Measurements from ENCODE around the gene RPS5. TPM values are rescaled to one million over a fixed set of nuclear protein-coding genes. Genes with fewer than 3 reads are reported as not detected.

Gene RPS5
- total and polyA plus RNA-seq, 9 of the 15 experiments (the other 6 are each of a cell fraction or from before 2014, with no cell fraction given) = 1,228 to 3,570 (median 2,484) TPM

- no peak for TF ChIP-seq ZBTB49 (CRISPR knock-in tag; IDR thresholded peaks at IDR 0.05; ENCODE audit: borderline replicate concordance)
- no peak for TF ChIP-seq TAF15 (IDR thresholded peaks at IDR 0.05; ENCODE audit: low read depth, low read length)
- no peak for TF ChIP-seq TCFL5 (CRISPR knock-in tag; conservative IDR thresholded peaks at IDR 0.05)
- no peak for TF ChIP-seq PTTG1 (tag; IDR thresholded peaks at IDR 0.05; ENCODE audit: low read depth)
- TF ChIP-seq ZBTB34 (CRISPR knock-in tag; IDR thresholded peaks at IDR 0.05) = no peak
- TF ChIP-seq, protein P1, sequence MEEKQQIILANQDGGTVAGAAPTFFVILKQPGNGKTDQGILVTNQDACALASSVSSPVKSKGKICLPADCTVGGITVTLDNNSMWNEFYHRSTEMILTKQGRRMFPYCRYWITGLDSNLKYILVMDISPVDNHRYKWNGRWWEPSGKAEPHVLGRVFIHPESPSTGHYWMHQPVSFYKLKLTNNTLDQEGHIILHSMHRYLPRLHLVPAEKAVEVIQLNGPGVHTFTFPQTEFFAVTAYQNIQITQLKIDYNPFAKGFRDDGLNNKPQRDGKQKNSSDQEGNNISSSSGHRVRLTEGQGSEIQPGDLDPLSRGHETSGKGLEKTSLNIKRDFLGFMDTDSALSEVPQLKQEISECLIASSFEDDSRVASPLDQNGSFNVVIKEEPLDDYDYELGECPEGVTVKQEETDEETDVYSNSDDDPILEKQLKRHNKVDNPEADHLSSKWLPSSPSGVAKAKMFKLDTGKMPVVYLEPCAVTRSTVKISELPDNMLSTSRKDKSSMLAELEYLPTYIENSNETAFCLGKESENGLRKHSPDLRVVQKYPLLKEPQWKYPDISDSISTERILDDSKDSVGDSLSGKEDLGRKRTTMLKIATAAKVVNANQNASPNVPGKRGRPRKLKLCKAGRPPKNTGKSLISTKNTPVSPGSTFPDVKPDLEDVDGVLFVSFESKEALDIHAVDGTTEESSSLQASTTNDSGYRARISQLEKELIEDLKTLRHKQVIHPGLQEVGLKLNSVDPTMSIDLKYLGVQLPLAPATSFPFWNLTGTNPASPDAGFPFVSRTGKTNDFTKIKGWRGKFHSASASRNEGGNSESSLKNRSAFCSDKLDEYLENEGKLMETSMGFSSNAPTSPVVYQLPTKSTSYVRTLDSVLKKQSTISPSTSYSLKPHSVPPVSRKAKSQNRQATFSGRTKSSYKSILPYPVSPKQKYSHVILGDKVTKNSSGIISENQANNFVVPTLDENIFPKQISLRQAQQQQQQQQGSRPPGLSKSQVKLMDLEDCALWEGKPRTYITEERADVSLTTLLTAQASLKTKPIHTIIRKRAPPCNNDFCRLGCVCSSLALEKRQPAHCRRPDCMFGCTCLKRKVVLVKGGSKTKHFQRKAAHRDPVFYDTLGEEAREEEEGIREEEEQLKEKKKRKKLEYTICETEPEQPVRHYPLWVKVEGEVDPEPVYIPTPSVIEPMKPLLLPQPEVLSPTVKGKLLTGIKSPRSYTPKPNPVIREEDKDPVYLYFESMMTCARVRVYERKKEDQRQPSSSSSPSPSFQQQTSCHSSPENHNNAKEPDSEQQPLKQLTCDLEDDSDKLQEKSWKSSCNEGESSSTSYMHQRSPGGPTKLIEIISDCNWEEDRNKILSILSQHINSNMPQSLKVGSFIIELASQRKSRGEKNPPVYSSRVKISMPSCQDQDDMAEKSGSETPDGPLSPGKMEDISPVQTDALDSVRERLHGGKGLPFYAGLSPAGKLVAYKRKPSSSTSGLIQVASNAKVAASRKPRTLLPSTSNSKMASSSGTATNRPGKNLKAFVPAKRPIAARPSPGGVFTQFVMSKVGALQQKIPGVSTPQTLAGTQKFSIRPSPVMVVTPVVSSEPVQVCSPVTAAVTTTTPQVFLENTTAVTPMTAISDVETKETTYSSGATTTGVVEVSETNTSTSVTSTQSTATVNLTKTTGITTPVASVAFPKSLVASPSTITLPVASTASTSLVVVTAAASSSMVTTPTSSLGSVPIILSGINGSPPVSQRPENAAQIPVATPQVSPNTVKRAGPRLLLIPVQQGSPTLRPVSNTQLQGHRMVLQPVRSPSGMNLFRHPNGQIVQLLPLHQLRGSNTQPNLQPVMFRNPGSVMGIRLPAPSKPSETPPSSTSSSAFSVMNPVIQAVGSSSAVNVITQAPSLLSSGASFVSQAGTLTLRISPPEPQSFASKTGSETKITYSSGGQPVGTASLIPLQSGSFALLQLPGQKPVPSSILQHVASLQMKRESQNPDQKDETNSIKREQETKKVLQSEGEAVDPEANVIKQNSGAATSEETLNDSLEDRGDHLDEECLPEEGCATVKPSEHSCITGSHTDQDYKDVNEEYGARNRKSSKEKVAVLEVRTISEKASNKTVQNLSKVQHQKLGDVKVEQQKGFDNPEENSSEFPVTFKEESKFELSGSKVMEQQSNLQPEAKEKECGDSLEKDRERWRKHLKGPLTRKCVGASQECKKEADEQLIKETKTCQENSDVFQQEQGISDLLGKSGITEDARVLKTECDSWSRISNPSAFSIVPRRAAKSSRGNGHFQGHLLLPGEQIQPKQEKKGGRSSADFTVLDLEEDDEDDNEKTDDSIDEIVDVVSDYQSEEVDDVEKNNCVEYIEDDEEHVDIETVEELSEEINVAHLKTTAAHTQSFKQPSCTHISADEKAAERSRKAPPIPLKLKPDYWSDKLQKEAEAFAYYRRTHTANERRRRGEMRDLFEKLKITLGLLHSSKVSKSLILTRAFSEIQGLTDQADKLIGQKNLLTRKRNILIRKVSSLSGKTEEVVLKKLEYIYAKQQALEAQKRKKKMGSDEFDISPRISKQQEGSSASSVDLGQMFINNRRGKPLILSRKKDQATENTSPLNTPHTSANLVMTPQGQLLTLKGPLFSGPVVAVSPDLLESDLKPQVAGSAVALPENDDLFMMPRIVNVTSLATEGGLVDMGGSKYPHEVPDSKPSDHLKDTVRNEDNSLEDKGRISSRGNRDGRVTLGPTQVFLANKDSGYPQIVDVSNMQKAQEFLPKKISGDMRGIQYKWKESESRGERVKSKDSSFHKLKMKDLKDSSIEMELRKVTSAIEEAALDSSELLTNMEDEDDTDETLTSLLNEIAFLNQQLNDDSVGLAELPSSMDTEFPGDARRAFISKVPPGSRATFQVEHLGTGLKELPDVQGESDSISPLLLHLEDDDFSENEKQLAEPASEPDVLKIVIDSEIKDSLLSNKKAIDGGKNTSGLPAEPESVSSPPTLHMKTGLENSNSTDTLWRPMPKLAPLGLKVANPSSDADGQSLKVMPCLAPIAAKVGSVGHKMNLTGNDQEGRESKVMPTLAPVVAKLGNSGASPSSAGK (IDR thresholded peaks at IDR 0.05) = no peak; the same call in 1 of the 2 replicates
- TF ChIP-seq, protein P2, sequence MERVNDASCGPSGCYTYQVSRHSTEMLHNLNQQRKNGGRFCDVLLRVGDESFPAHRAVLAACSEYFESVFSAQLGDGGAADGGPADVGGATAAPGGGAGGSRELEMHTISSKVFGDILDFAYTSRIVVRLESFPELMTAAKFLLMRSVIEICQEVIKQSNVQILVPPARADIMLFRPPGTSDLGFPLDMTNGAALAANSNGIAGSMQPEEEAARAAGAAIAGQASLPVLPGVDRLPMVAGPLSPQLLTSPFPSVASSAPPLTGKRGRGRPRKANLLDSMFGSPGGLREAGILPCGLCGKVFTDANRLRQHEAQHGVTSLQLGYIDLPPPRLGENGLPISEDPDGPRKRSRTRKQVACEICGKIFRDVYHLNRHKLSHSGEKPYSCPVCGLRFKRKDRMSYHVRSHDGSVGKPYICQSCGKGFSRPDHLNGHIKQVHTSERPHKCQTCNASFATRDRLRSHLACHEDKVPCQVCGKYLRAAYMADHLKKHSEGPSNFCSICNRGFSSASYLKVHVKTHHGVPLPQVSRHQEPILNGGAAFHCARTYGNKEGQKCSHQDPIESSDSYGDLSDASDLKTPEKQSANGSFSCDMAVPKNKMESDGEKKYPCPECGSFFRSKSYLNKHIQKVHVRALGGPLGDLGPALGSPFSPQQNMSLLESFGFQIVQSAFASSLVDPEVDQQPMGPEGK (CRISPR knock-in tag; IDR thresholded peaks at IDR 0.05; ENCODE audit: borderline replicate concordance) = no peak
- TF ChIP-seq FIP1L1 (IDR thresholded peaks at IDR 0.05; ENCODE audit: low read depth, low read length, poor library complexity, severe bottlenecking) = peak; percentile 70
Observed at GRCh38 chr19:58362272-58362994, 24.6 kb upstream of the RPS5 start, which contains the start of gene ZNF497 (continued).
